ENCODE data around the gene C1QL1.

The C1QL1 gene

GRCh38 chr17:44928950-44929720 lies 39.0 kb downstream of the C1QL1 start:
- no peak for TF ChIP-seq CTCF (IDR thresholded peaks at IDR 0.05; ENCODE audit: control extremely low read depth, extremely low read depth, low read depth, missing control alignments)
- CTCF ChIA-PET = interaction anchor here (0.8 to 12.6 kb wide), 4 partner anchors 9 to 170 kb away, joined by 3 to 196 read pairs (median 24); no protein-coding TSS in a partner anchor
- POLR2A ChIA-PET = no interaction called here
- DNase-seq (ENCODE audit: extremely low spot score) = no peak

- CTCF ChIA-PET = interaction anchor here (1.7 to 12.6 kb wide), 3 partner anchors 8 to 171 kb away, joined by 4 to 196 read pairs (median 45); no protein-coding TSS in a partner anchor
- TF ChIP-seq CTCF (IDR thresholded peaks at IDR 0.05; ENCODE audit: control extremely low read depth, extremely low read depth, low read depth, missing control alignments) = no peak
- POLR2A ChIA-PET = interaction anchor here (0.5 kb wide), 1 partner anchor 40 kb away, joined by 4 read pairs; the partner anchor contains the start of gene C1QL1
- no peak for DNase-seq (ENCODE audit: extremely low spot score)
These were observed 40.0 kb downstream of the C1QL1 start for GRCh38 chr17:44928136-44928535.

- ChIA-PET CTCF (interaction anchor here (12.6 kb wide), 1 partner anchor 93 kb away, joined by 196 read pairs; no protein-coding TSS in a partner anchor), POLR2A (interaction anchor here (0.5 kb wide), 1 partner anchor 40 kb away, joined by 4 read pairs; the partner anchor contains the start of gene C1QL1)
- no peak for TF ChIP-seq CTCF (IDR thresholded peaks at IDR 0.05; ENCODE audit: control extremely low read depth, extremely low read depth, low read depth, missing control alignments)
- no peak for DNase-seq (ENCODE audit: extremely low spot score)
These were observed 40.4 kb downstream of the C1QL1 start for GRCh38 chr17:44927696-44928095.

DNA sequence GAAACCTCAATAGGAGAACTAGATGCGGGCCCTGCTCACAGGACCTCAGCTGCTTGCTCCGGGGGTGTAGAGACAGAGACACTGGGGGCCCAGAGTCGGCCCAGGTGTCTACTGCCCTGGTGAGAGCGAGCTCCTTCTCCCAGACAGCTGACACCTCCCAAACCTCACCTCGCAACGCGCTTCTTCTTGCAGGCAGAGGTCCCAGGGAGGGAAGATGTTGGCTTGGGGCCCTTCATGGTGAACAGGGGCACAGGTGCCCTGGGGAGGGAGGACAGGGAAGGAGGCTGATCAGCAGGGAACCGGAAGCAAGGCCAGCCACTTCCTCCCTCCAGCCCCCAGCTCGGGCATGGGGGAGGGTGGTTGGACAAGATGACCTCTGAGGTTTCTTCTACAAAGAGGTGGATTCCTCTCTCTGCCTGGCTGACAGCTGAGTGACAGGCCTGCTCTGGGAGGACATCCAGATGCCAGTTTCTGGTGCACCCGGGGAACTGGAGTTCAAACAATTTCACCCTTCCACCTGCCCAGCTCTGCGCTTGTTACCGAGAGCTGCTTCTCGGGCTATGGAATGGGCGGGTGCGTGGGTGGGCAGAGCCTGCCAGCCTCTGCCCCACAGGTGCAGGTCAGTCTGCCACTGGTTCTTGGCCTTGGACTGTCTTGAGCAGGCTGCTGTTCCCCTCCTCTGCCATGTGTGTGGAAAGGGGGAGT lies 41.1 kb downstream of the C1QL1 start:
- CTCF ChIA-PET = interaction anchor here (1.1 to 12.6 kb wide), 4 partner anchors 15 to 208 kb away, joined by 3 to 196 read pairs (median 4); partner anchors contain the start of gene ACBD4
- no peak for TF ChIP-seq CTCF (IDR thresholded peaks at IDR 0.05; ENCODE audit: control extremely low read depth, extremely low read depth, low read depth, missing control alignments)
- POLR2A ChIA-PET = no interaction called here
- DNase-seq (ENCODE audit: extremely low spot score) = no peak

GRCh38 chr17:44925731-44926697 lies 42.1 kb downstream of the C1QL1 start:
- CTCF ChIA-PET = interaction anchor here (1.1 to 12.6 kb wide), 4 partner anchors 16 to 209 kb away, joined by 3 to 196 read pairs (median 4); partner anchors contain the start of gene ACBD4
- no peak for DNase-seq (ENCODE audit: extremely low spot score)
- POLR2A ChIA-PET = no interaction called here
- no peak for TF ChIP-seq CTCF (IDR thresholded peaks at IDR 0.05; ENCODE audit: control extremely low read depth, extremely low read depth, low read depth, missing control alignments)

Data from GM10248 (cell line).